CD4-positive, alpha-beta T cell treated with Interleukin-17A for 1 hour (primary cell): ENCODE measurements around the gene SNX25.
"Not testable (repeated sequence)": the region's sequence is repeated elsewhere in the genome, so short reads cannot be mapped to it uniquely, and the experiment has no call there.

Experiments used
- DNase-seq: peaks from one replicate; pipeline ENCODE4 v3.0.0-alpha.2; 2020

Gene SNX25

DNA sequence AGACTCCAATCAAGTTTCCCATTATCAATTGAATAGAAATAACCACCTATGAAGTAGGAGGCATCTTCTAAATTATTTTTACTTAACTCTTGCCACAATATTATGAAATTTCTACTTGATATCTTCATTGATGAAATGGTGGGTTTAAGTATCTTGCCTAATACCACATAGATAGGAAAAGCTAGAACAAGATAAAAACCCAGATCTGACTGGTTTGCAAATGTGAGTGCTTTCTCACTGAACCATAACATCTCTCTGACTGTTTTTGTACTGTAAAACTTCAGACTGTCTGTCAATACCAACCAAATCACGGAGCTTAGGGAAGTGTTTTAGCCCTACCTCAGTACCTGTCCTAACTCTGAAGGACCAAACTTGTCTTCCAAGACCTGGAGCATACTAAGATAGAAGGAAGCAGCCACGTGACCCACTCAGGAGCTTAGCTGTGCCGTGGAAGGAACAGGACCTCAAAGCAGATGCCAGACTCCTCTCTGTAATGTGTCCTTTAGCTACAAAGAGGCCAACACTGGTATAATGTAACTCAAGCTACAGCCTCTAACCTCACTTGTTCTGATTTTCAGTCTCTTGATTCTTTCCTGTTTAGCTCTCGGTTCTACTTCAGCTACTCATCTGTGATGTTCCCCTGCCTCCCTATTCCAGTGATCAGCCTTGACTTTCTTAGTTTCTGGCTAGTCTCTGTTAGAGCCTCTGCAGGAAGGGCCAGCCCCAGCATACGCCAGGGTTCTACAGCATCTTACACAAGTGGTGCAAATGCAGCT lies 101.9 kb downstream of the SNX25 start:
- no peak for DNase-seq

DNA sequence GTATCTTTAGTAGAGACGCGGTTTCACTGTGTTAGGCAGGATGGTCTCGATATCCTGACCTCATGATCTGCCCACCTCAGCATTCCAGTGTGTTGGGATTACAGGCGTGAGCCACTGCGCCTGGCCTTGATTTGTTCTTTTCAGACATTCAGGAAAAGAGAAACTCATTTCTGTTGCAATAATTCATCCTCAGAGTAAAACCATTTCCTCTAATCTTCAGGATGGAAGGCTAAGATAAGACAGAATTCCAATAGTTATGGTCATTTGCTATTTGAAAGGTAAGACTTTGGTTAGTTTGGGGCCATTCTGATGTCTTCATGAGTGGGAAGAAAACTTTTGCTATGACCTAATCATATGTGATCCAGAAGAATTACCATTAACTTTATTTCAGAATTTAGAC lies 103.3 kb downstream of the SNX25 start:
- no peak for DNase-seq

DNA sequence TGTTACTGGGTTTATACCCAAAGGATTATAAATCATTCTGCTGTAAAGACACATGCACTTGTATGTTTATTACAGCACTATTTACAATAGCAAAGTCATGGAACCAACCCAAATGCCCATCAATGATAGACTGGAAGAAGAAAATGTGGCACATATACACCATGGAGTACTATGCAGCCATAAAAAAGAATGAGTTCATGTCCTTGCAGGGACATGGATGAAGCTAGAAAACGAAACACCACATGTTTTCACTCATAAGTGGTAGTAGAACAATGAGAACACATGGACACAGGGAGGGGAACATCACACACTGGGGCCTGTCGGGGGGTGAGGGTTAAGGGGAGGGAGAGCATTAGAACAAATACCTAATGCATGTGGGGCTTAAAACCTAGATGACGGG lies 108.1 kb downstream of the SNX25 start:
- not testable (repeated sequence) for DNase-seq

DNA sequence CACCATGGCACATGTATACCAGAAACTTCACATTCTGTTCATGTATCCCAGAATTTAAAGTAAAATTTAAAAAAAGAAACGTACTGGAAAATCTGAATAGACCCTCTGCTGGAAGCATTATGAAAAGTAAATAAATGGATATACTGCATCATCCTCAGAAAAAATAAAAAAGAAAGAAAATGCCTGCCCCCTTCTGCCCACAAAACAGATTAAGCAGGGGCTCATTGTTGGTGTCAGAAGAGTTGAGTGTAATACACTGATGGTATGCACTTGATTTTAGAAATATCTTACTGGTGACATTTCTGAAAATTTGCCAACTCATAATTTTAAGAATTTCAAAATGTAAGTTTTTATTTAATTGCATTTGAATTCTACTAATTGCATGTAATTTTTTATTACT lies 108.5 kb downstream of the SNX25 start:
- DNase-seq, result no peak

DNA sequence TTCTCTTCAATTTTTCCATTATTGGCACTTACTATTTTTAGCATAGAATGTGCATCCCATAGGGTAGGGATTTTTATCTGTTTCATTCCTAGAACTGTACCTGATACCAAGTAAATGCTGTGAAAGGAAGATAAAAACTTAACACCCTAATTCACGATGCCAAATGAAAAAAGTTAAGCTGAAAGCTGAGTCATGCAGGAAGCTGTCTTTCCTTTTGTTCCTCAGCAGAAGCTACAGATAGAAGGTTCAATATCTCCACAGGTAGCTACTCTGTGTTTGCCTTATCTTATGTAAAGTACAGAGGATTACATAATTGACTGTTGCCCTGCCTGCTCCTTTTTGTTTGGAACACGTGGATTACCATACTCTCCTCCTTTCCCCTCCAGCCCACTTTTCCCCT lies 109.3 kb downstream of the SNX25 start:
- no peak for DNase-seq

DNA sequence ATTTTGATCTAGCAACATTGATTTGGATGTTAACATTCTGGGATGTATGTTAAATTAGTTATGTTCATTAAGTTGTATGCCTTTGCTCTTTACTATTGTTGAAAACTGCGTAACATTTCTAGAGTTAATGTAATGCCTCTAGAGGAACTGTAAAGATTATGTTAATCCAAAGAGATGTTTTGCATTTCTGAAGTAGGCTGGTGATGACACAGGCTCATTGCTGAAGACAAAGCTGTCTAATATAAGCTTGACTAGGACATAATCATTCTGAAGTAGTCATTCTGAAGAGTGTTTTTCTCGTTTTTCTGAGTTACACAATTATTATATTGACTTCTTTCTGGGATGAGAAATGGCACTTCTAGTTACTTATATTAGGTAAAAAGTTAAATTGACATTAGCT lies 113.4 kb downstream of the SNX25 start:
- no peak for DNase-seq

DNA sequence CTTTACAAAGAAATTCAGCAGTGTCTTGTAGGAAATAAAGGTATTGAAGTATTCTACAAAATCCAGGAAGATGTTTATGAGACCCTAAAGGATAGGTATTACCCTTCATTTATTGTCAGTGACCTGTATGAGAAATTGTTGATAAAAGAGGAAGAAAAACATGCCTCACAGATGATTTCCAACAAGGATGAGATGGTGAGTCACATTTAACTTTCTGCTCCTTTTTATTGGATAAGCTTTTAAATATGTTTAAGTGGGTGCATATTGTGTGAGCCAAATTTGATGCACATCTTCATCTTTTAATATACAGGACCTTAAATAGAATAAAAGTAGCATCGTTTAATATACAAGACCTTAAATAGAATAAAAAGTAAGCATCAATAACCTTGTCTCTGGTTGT lies 114.2 kb downstream of the SNX25 start:
- no peak for DNase-seq

DNA sequence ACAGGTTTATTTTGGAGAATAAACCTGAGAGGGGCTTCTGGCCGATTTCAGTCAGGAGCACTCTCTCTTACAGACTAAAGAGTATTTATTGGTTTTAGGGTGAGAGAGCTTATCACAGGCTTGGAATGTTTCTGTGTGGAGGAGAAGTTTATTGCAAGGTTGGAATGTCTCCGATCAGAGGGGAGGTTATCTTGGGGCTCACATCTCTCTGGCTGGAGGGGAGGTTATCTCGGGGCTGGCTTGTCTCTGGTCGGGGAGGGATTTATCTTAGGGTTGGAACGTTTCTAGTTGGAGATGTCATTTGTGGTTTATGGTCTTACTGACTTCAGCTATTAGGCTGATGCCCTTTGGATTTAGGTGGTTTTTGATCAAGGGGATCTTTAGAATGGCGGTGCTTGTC lies 115.0 kb downstream of the SNX25 start:
- not testable (repeated sequence) for DNase-seq

DNA sequence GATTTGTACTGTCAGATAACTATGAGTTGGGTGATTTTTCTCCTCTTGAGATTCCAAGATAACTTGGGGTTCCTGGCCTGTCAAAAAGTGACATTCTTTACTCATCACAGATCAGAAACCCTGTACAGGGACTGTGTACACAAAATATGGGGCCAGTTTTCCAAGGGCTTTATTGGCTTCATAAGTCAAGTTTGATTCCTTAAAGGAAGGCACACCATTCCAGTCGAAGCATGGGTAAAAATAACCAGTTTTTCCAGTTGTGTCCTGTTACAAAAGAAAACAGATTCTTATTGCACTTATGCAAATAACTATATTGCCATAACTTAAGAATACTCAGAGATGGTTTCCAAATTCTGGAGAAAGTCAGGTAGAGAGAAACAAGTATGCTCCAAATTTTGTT lies 116.3 kb downstream of the SNX25 start:
- DNase-seq, result not testable (repeated sequence)

DNA sequence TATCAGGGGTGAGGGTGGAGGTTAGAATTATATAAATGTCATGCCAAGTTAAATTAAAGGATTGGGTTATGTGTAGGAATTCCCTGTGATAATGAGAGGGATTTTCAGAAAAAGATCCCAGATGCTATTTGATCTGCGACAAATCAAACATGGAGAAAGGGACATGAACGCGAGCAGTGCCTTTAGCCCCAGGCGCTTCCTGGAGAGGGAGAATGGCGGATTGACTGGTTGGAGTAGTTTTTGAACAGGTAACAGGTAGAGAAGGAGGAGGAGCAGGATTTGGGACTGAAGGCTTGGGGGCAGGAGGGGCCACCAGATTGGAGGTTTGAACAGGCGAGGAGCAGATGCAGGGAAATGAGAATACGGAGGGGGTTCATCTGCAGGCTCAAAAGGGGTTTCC lies 119.2 kb downstream of the SNX25 start:
- no peak for DNase-seq

DNA sequence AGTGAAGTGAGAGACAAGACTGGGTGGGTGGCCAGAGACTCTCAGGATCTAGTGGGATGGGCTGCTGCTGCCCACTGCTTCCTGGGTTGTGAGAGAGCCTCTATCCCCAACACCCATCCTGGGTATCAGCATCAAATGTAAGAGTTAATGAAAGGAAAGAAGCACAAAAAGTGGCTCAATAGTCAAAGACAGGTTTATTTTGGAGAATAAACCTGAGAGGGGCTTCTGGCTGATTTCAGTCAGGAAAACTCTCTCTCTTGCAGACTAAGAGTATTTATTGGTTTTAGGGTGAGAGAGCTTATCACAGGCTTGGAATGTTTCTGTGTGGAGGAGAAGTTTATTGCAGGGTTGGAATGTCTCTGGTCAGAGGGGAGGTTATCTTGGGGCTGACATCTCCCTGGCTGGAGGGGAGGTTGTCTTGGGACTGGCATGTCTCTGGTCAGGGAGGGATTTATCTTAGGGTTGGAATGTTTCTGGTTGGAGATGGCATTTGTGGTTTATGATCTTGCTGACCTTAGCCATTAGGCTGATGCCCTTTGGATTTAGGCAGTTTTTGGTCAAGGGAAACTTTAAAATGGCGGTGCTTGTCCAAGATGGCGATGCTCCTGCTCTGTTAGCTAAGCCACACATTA lies 120.6 kb downstream of the SNX25 start:
- not testable (repeated sequence) for DNase-seq

DNA sequence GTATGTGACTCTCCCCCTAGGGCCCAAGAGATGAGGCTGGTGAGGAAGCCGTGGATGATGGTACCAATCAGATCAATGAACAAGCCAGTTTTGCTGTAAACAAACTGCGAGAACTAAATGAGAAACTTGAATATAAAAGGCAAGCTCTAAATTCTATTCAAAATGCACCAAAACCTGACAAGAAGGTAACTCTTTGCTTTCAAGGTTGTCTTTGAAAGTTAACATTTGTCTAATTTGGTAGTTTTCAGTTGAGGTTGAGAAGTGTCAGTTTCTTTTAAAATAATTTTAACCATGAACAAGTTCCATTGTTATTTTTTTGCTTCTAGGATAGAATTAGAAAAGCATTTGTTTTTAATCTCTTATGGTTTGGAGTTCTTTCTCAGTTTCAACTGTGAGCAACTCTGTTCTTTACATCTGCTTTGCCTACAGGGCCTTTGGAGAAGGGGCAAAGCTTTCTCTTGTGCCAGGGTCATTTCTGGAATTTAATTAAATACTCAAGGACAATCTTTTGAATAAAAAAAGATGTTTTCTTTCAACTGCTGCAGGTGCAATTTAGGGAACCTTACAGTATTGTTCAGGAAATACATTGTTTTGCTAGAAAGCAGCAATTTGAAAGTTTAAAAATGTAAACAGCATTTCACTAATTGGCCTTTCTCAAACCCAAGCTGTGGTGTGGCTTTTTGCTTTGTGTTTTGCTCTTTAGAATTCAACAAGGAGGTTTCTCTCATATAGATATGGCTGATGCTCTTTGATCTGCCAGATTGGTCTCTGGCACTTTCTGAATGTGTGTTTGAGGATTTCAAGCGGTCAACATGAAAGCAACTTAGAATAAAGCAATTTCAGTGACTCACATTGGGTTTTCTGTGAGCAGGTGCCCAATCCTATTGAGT lies 123.4 kb downstream of the SNX25 start:
- DNase-seq, result no peak

DNA sequence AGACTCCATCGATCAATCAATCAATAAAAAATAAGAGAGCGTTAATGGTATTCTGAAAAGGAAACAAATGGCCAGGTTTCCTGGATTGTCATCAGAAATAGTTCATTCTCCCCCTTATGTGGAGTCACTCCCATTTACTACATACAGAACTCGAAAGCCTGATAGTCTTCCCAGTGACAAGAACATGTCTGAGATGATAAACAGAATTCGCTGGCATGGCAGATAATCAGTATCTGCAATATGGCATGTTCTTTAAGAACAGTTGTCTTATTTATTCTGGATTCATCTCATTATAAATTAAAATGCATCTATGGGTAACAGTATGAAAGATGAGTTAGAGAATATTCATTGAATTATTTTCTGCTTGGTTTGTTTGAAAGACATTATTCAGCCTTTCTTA lies 124.9 kb downstream of the SNX25 start:
- no peak for DNase-seq

DNA sequence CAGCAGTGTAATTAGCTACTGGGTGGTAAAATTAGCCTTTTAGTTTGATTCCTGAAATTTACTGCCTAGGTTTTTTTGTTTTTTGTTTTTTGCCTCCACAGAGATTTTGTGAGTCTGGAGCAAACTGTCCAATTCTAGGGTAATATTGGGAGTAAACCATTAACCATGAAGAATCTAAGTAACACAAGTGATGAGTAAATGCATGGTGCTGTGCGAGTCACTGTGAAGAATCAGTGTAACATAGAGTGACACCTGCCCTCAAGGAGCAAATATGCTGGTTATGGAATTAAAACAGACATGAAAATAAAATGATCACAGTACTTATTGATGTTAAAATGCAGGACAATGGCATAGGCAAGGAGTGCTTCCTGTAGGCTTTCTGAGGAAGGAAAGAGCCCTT lies 126.2 kb downstream of the SNX25 start:
- no peak for DNase-seq

DNA sequence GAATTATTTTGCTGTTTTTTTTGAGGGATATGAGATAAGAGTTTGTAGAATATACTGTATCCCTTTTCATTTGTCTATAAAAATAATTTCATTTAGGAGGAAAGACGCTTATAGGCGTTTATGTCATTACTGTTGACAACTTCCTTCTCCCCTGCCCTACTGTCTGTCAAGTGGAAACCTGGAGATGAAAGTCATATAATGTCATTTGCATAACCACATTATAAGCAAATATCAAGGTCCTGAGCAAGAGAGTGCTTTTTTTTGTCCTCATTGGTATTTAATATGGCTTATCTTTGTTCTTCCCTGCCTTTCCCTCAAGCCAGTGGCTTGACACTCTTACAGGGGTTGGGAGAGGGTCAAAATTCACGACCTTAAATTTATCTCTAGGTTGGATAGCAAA lies 130.5 kb downstream of the SNX25 start:
- DNase-seq, result peak; percentile 3

DNA sequence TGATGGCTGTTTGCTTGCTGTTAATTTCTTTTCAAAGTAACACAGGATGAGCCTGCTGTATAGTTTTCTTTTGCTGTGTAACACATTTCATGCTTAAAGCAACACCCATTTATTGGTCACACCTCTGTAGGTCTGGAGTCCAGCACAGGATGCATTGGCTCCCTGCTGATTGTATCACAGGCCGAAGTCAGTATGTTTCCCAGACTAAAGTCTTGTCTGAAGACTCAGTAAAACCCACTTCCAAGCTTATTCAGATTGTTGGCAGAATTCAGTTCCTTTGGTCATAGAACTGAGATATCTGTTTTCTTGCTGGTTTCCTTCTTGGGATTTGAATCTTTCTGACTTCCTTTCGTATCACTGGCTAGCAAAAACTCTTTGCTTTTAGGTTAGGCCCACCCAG lies 132.0 kb downstream of the SNX25 start:
- no peak for DNase-seq

DNA sequence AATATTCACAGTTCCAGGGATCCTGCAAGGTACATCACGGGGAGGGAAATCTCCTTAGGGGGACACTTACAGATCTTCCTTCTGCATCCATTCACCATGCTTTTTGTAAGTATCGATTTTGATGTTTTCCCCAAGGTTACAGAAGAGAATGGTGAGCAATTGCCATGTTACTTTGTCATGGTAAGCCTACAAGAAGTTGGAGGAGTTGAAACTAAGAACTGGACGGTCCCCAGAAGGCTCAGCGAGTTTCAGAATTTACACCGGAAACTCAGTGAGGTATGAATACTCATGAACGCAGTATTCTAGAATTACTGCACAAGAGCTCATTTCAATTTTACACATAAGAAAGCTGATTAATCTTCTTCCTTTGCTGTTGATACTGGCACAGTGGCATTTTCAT lies 132.4 kb downstream of the SNX25 start:
- DNase-seq, result no peak

DNA sequence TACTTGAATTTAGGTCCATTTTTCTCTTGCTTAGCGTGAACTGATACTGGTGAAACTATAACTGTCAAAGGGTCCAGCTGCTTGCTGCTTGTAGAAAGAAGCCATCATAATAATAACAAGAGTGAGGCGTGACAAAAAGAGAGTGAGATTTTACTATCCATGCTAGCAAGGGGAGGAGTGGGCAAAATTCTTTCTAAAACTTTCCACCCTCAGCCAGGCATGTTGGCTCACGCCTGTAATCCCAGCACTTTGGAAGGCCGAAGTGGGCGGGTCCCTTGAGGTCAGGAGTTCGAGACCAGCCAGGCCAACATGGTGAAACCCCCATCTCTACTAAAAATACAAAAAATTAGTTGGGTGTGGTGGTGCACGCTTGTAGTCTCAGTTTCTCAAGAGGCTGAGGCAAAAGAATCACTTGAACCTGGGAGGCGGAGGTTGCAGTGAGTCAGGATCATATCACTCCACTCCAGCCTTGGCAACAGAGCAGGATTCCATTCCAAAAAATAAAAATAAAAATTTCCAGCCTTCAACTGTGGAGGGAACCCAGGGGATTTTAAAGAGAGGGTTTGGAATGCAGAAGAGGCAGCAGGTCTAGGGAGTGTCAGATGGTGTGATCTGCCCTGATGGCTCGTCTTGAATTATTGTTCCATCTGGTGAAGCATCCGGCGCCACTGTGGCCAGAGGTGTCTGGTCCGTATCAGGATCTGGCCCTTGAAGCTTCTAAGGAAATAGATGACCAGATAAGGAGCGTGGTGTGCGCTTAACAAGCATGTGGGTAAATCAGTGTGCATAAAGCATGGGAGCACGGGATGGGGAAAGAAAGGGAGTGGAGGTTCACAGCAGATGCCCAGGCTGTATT lies 134.6 kb downstream of the SNX25 start:
- DNase-seq, result no peak

DNA sequence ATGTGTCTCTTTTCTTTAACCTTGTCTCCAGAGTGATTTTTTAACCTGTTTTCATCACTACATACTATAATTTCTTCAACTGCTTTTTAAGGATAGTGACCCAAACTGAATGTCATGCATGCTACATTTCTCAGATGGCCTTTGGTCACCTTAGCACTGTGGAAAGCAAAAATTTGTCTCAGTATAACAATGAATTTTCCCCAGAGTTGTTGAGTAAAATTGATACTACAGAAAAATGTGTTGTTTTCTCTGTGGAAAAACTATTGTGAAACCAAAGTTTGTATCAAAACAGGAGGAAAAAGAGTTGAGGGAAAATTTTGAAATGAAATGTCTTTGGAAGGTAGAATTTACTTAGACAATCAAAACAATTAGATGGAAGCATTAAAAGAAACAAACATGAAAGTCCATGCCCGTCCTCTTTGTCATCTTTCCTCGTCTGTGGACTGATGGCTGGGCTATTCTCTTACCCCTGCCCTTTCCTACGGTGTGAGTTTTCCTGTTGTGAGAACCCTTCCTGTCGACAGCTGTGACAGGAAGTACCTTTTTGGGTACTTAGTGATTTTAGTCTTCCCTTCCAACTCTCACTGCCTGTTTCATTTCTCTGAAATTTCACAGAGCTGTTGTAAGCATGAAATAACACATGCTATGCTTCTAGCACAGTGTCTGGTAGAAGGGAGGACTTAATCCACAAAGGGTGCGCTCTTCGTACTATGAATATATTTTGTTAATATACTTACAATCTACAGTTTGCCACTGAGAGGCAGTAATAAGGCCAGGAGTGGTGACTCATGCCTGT lies 135.5 kb downstream of the SNX25 start:
- DNase-seq, result no peak

DNA sequence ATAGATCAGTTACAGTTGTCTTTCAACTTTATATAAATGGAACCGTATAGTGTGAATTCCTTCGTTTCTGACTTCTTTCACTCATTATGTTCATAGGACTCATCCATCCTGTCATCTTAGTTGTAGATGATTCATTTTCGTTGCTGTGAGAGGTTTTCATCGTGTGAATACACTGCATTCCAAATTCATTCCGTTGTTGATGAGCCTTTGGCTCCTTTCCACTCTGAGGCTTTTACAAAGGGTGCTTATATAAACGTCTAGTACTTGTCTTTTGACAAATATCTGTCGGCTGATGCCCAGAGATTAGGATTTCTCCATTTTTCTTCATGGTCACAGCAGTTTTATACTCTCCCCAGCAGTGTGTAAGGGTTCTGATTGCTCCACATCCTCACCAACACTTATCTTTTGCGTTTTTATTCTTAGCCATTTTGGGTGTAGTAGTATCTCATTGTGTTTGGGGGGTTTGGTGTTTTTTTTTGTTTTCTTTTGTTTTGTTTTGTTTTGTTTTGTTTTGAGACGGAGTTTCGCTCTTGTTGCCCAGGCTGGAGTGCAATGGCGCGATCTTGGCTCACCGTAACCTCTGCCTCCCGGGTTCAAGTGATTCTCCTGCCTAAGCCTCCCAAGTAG lies 137.7 kb downstream of the SNX25 start:
- no peak for DNase-seq

DNA sequence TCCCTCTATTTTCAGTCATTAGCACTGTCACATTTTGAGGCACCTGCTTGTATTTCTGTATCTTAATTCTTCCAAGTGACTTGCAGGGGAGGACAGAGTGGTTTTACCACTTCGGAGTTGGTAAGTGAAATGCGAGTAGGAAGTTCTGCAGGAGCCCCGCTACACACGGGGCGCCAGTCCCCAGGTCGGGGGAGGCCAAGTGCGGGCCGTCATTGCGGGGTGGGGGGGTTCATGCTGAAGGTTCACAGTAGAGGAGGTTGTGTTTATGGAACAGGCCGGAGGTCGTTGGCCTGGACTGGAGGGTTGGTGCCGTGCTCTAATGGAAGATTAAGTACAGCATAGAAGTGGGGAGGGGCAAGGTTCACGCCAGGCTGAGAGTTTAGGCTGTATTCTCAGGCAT lies 142.3 kb downstream of the SNX25 start:
- no peak for DNase-seq

DNA sequence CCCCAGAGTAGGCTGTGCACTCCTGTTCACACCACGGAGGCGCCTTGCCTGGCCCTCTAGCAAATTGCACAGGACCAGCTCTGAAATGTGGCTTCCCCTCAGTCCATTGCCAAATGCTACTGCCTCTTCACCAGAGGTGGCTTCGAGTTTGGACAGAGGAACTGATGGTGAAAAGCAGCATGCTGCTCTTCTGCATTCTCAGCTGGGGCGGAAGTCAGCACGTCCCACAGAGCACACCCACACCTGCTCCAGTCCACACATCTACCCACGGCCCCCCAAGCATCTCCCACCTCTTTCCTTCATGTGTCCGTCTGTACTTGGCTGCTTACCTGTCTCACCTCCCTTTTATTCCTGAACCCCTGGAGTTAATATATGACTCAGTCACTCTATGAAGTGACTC lies 142.8 kb downstream of the SNX25 start:
- no peak for DNase-seq
